ENCODE results near the gene TRAPPC11. TPM values are rescaled to one million over a fixed set of nuclear protein-coding genes. Genes with fewer than 3 reads are reported as not detected.
"Not testable (repeated sequence)": the region's sequence is repeated elsewhere in the genome, so short reads cannot be mapped to it uniquely, and the experiment has no call there.

Gene TRAPPC11
- total and polyA plus RNA-seq, 4 donors, result 7.4 to 44.6 (median 24.3) TPM

GRCh38 chr4:183721207-183722081 is 62.4 kb downstream of the TRAPPC11 start:
- intact Hi-C loops (cut with DNase I), result no loop called here
- Histone ChIP-seq H3K27ac (ENCODE audit: low read depth in 1 of 2, low read length in 2 of 2) (no peak overlapping the region), H3K4me1 (ENCODE audit: control insufficient read depth in 1 of 2, insufficient read depth in 2 of 2, low read length in 2 of 2) (no peaks in the 10 kb centered on the region), H3K9me3 (ENCODE audit: control insufficient read depth, low read length) (no peaks in the 10 kb centered on the region), H3K27me3 (ENCODE audit: control insufficient read depth in 1 of 2, insufficient read depth in 2 of 2, low read length in 1 of 2) (no peaks in the 10 kb centered on the region), H3K36me3 (ENCODE audit: control insufficient read depth in 1 of 2, insufficient read depth in 2 of 2, low read length in 1 of 2) (no peaks in the 10 kb centered on the region), H3K4me3 (ENCODE audit: low read length in 2 of 2) (no peak overlapping the region)
- ATAC-seq (ENCODE audit: low FRiP score), result peak; percentile 65
- peak; percentile 69 to 84 for DNase-seq
- WGBS, 2 donors, result 30 to 51% methylated on average over 38 of the region's 38 CpGs

GRCh38 chr4:183722731-183723560 is 63.9 kb downstream of the TRAPPC11 start:
- Histone ChIP-seq H3K27me3 (ENCODE audit: control insufficient read depth in 1 of 2, insufficient read depth in 2 of 2, low read length in 1 of 2) (no peaks in the 10 kb centered on the region), H3K4me3 (ENCODE audit: low read length in 2 of 2) (peak overlapping the region; percentile 64 to 66), H3K27ac (ENCODE audit: low read depth in 1 of 2, low read length in 2 of 2) (no peak overlapping the region), H3K9me3 (ENCODE audit: control insufficient read depth, low read length) (no peaks in the 10 kb centered on the region), H3K36me3 (ENCODE audit: control insufficient read depth in 1 of 2, insufficient read depth in 2 of 2, low read length in 1 of 2) (no peaks in the 10 kb centered on the region), H3K4me1 (ENCODE audit: control insufficient read depth in 1 of 2, insufficient read depth in 2 of 2, low read length in 2 of 2) (no peaks in the 10 kb centered on the region)
- ATAC-seq (ENCODE audit: low FRiP score) (peak; percentile 76), DNase-seq (peak; percentile 69 to 87)
- intact Hi-C loops (cut with DNase I), result no loop called here
- 10 to 15% methylated on average over 56 to 70 of the region's 70 CpGs for WGBS, 2 donors

- no peaks in the 10 kb centered on the region for H3K9me3 ChIP-seq (ENCODE audit: control insufficient read depth, low read length)
- no peaks in the 10 kb centered on the region for H3K4me1 ChIP-seq (ENCODE audit: control insufficient read depth in 1 of 2, insufficient read depth in 2 of 2, low read length in 2 of 2)
- intact Hi-C loops (cut with DNase I), result no loop called here
- DNase-seq, result no peak
- no peak overlapping the region for H3K27ac ChIP-seq (ENCODE audit: low read depth in 1 of 2, low read length in 2 of 2)
- 88 to 91% methylated on average over 12 of the region's 12 CpGs for WGBS, 2 donors
- ATAC-seq (ENCODE audit: low FRiP score), result no peak
- H3K27me3 ChIP-seq (ENCODE audit: control insufficient read depth in 1 of 2, insufficient read depth in 2 of 2, low read length in 1 of 2), result no peaks in the 10 kb centered on the region
- no peaks in the 10 kb centered on the region for H3K36me3 ChIP-seq (ENCODE audit: control insufficient read depth in 1 of 2, insufficient read depth in 2 of 2, low read length in 1 of 2)
- H3K4me3 ChIP-seq (ENCODE audit: low read length in 2 of 2), result no peak overlapping the region
These were observed 64.6 kb downstream of the TRAPPC11 start for GRCh38 chr4:183723561-183724228.

GRCh38 chr4:183725585-183725984 is 66.5 kb downstream of the TRAPPC11 start:
- H3K9me3 ChIP-seq (ENCODE audit: control insufficient read depth, low read length); H3K4me3 ChIP-seq (ENCODE audit: low read length in 2 of 2); H3K27ac ChIP-seq (ENCODE audit: low read depth in 1 of 2, low read length in 2 of 2); DNase-seq; H3K4me1 ChIP-seq (ENCODE audit: control insufficient read depth in 1 of 2, insufficient read depth in 2 of 2, low read length in 2 of 2); H3K27me3 ChIP-seq (ENCODE audit: control insufficient read depth in 1 of 2, insufficient read depth in 2 of 2, low read length in 1 of 2); H3K36me3 ChIP-seq (ENCODE audit: control insufficient read depth in 1 of 2, insufficient read depth in 2 of 2, low read length in 1 of 2); intact Hi-C loops (cut with DNase I); ATAC-seq (ENCODE audit: low FRiP score): not testable (repeated sequence)
- 78 to 97% methylated on average over 5 of the region's 5 CpGs for WGBS, 2 donors

GRCh38 chr4:183727482-183727881 is 68.4 kb downstream of the TRAPPC11 start:
- intact Hi-C loops (cut with DNase I), result no loop called here
- Histone ChIP-seq H3K4me1 (ENCODE audit: control insufficient read depth in 1 of 2, insufficient read depth in 2 of 2, low read length in 2 of 2) (no peaks in the 10 kb centered on the region), H3K4me3 (ENCODE audit: low read length in 2 of 2) (no peak overlapping the region), H3K27me3 (ENCODE audit: control insufficient read depth in 1 of 2, insufficient read depth in 2 of 2, low read length in 1 of 2) (no peaks in the 10 kb centered on the region), H3K9me3 (ENCODE audit: control insufficient read depth, low read length) (no peaks in the 10 kb centered on the region), H3K27ac (ENCODE audit: low read depth in 1 of 2, low read length in 2 of 2) (no peak overlapping the region), H3K36me3 (ENCODE audit: control insufficient read depth in 1 of 2, insufficient read depth in 2 of 2, low read length in 1 of 2) (no peaks in the 10 kb centered on the region)
- ATAC-seq (ENCODE audit: low FRiP score) (no peak), DNase-seq (no peak)
- WGBS, 2 donors, result 94 to 96% methylated on average over 5 of the region's 5 CpGs

- intact Hi-C loops (cut with DNase I), result no loop called here
- H3K27me3 ChIP-seq (ENCODE audit: control insufficient read depth in 1 of 2, insufficient read depth in 2 of 2, low read length in 1 of 2), result no peaks in the 10 kb centered on the region
- no peaks in the 10 kb centered on the region for H3K9me3 ChIP-seq (ENCODE audit: control insufficient read depth, low read length)
- H3K27ac ChIP-seq (ENCODE audit: low read depth in 1 of 2, low read length in 2 of 2), result no peak overlapping the region
- DNase-seq (no peak), ATAC-seq (ENCODE audit: low FRiP score) (no peak)
- 66 to 72% methylated on average over 22 of the region's 22 CpGs for WGBS, 2 donors
- H3K4me1 ChIP-seq (ENCODE audit: control insufficient read depth in 1 of 2, insufficient read depth in 2 of 2, low read length in 2 of 2), result no peaks in the 10 kb centered on the region
- H3K36me3 ChIP-seq (ENCODE audit: control insufficient read depth in 1 of 2, insufficient read depth in 2 of 2, low read length in 1 of 2), result no peaks in the 10 kb centered on the region
- no peak overlapping the region for H3K4me3 ChIP-seq (ENCODE audit: low read length in 2 of 2)
These were observed 69.4 kb downstream of the TRAPPC11 start for GRCh38 chr4:183728223-183729068.

GRCh38 chr4:183729069-183729406 is 69.9 kb downstream of the TRAPPC11 start:
- intact Hi-C loops (cut with DNase I), result no loop called here
- Histone ChIP-seq H3K4me1 (ENCODE audit: control insufficient read depth in 1 of 2, insufficient read depth in 2 of 2, low read length in 2 of 2) (no peaks in the 10 kb centered on the region), H3K4me3 (ENCODE audit: low read length in 2 of 2) (no peak overlapping the region), H3K36me3 (ENCODE audit: control insufficient read depth in 1 of 2, insufficient read depth in 2 of 2, low read length in 1 of 2) (no peaks in the 10 kb centered on the region), H3K27ac (ENCODE audit: low read depth in 1 of 2, low read length in 2 of 2) (no peak overlapping the region), H3K9me3 (ENCODE audit: control insufficient read depth, low read length) (no peaks in the 10 kb centered on the region), H3K27me3 (ENCODE audit: control insufficient read depth in 1 of 2, insufficient read depth in 2 of 2, low read length in 1 of 2) (no peaks in the 10 kb centered on the region)
- no peak for ATAC-seq (ENCODE audit: low FRiP score)
- 93 to 96% methylated on average over 5 of the region's 5 CpGs for WGBS, 2 donors
- no peak for DNase-seq

Measured in aorta (tissue), 5 donors.